ENCODE data around the gene DCLRE1C. TPM values are rescaled to one million over a fixed set of nuclear protein-coding genes. Genes with fewer than 3 reads are reported as not detected.
"Not testable (repeated sequence)": the region's sequence is repeated elsewhere in the genome, so short reads cannot be mapped to it uniquely, and the experiment has no call there.

The DCLRE1C gene
- total and polyA plus RNA-seq, 3 donors from 2014 or later, result 2.2 to 5.1 (median 4.6) TPM

GRCh38 chr10:14949291-14949690 lies 4.6 kb downstream of the DCLRE1C start:
- no peak for TF ChIP-seq CTCF (IDR thresholded peaks at IDR 0.05)
- TF ChIP-seq POLR2A (IDR thresholded peaks at IDR 0.05), result no peak
- no peaks in the 10 kb centered on the region for H3K27me3 ChIP-seq
- no peak overlapping the region for H3K4me3 ChIP-seq
- no peaks in the 10 kb centered on the region for H3K36me3 ChIP-seq (ENCODE audit: low read depth, missing control alignments)
- intact Hi-C loops (cut with DNase I; ENCODE audit: low total_unique reads), result no loop called here
- no peaks in the 10 kb centered on the region for H3K4me1 ChIP-seq
- DNase-seq, result no peak
- no peaks in the 10 kb centered on the region for H3K9me3 ChIP-seq
- WGBS, 2 donors, result 92 to 94% methylated on average over 5 of the region's 5 CpGs
- H3K27ac ChIP-seq, result no peak overlapping the region

DNA sequence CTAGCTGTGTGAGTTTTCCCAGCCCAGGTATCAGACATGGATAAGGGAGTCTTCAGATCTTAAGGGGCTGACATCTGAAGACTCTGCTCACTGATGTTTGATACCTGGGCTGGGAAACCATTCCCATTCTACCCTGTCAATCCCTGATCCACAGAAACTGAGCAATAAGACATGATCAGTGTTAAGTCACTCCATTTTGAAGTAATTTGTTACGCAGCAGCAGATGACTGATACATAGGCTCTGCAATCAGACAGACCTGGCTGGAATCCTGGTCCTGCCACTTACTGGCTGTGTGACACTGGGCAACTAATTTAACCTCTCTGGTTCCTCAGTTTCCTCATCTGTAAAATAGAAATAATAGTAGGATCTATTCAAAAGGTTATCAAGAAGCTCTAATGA lies 6.6 kb downstream of the DCLRE1C start:
- 90 to 100% methylated on average over 1 of the region's 1 CpG for WGBS, 2 donors
- TF ChIP-seq CTCF (IDR thresholded peaks at IDR 0.05) (no peak), POLR2A (IDR thresholded peaks at IDR 0.05) (no peak)
- no peaks in the 10 kb centered on the region for H3K4me1 ChIP-seq
- H3K9me3 ChIP-seq, result no peaks in the 10 kb centered on the region
- intact Hi-C loops (cut with DNase I; ENCODE audit: low total_unique reads), result no loop called here
- DNase-seq, result no peak
- H3K27me3 ChIP-seq, result no peaks in the 10 kb centered on the region
- no peak overlapping the region for H3K27ac ChIP-seq
- H3K36me3 ChIP-seq (ENCODE audit: low read depth, missing control alignments), result no peaks in the 10 kb centered on the region
- H3K4me3 ChIP-seq, result no peak overlapping the region

DNA sequence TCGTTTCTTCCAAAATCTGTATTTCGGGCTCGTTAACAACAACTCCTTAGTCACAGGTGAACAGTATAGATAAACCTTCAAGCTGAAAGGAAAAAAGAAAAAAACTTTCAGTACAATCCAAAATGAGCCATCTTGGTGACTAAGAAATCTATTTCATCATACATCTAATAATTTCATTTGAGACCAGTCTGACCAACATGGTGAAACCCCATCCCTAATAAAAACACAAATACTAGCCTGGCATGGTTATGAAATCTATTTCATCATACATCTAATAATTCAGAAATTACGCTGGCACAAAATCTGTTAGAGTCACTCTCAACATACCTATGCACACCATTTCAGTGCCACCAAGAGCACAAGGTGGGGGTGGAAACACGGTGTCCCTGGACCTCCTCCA lies 8.8 kb downstream of the DCLRE1C start:
- no peak for TF ChIP-seq POLR2A (IDR thresholded peaks at IDR 0.05)
- no peak for TF ChIP-seq CTCF (IDR thresholded peaks at IDR 0.05)
- Histone ChIP-seq H3K4me1 (no peaks in the 10 kb centered on the region), H3K36me3 (ENCODE audit: low read depth, missing control alignments) (no peaks in the 10 kb centered on the region), H3K4me3 (no peak overlapping the region), H3K27ac (no peak overlapping the region), H3K9me3 (no peaks in the 10 kb centered on the region), H3K27me3 (no peaks in the 10 kb centered on the region)
- WGBS, 2 donors, result 90 to 95% methylated on average over 5 of the region's 5 CpGs
- no peak for DNase-seq
- intact Hi-C loops (cut with DNase I; ENCODE audit: low total_unique reads), result no loop called here

GRCh38 chr10:14942950-14943338 lies 11.0 kb downstream of the DCLRE1C start:
- DNase-seq; H3K27ac ChIP-seq; intact Hi-C loops (cut with DNase I; ENCODE audit: low total_unique reads); H3K9me3 ChIP-seq; H3K27me3 ChIP-seq; H3K4me1 ChIP-seq; H3K4me3 ChIP-seq; H3K36me3 ChIP-seq (ENCODE audit: low read depth, missing control alignments): not testable (repeated sequence)
- WGBS, 2 donors, result 97 to 99% methylated on average over 7 of the region's 7 CpGs

DNA sequence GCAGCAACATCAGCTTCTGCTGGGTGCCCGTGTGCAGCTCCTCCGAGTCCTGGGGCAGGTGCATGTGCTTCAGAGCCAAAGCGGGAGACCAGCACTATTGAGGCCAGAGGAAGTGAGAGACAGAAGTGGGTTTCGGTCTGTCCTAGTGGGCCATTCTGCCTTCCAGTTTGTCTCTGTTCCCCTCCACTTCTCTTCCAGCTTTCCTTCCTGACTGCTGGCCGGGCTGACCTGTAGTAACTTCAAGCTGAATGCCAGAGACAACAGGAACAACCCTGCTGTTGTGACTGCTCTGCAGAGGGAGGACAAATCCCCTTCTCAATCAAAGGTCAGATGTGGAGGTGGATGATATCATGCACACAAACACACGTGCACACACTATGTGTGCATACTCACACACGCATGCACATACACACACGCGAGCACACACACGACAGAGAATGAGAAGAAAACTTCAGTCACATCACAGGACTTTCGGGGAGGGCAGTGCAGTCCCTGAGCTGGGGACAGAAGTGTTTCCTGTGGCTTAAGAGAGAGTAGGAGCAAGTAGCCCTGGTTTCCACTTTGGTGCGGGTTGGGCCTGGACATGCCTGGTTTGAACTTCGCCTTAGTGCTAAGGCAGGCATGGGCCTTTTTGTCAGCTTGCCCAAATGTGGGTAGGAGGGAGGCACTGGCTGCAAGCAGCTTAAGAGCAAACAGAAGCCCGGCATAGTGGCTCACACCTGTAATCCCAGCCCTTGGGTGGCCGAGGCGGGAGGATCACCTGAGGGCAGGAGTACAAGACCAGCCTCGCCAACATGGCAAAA lies 11.5 kb downstream of the DCLRE1C start:
- H3K27me3 ChIP-seq; H3K9me3 ChIP-seq; H3K27ac ChIP-seq; DNase-seq; H3K36me3 ChIP-seq (ENCODE audit: low read depth, missing control alignments); H3K4me3 ChIP-seq; intact Hi-C loops (cut with DNase I; ENCODE audit: low total_unique reads); H3K4me1 ChIP-seq: not testable (repeated sequence)
- WGBS, 2 donors, result 95 to 96% methylated on average over 15 to 17 of the region's 17 CpGs

DNA sequence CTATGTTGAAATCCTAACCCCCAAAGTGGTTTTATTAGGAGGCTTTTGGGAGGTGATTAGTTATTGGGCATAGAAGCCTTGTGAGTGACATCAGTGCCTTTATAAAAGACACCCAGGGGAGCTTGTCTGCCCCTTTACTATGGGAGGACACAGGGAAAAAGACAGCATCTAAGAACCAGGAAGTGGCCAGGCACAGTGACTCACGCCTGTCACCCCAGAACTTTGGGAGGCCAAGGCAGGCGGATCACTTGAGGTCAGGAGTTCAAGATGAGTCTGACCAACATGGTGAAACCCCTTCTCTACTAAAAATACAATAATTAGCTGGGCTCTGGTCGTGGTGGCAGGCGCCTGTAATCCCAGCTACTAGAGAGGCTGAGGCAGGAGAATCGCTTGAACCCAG lies 14.9 kb downstream of the DCLRE1C start:
- H3K4me1 ChIP-seq; H3K4me3 ChIP-seq; H3K36me3 ChIP-seq (ENCODE audit: low read depth, missing control alignments); DNase-seq; intact Hi-C loops (cut with DNase I; ENCODE audit: low total_unique reads); H3K27me3 ChIP-seq; H3K27ac ChIP-seq; H3K9me3 ChIP-seq: not testable (repeated sequence)
- 82 to 100% methylated on average over 2 to 5 of the region's 5 CpGs for WGBS, 2 donors

Data from testis (tissue), 3 donors.